Stomach smooth muscle (tissue), 2 donors: Measurements from ENCODE around the gene RPGRIP1L.
"Not testable (repeated sequence)": the region's sequence is repeated elsewhere in the genome, so short reads cannot be mapped to it uniquely, and the experiment has no call there.

Experiments used
- H3K27ac ChIP-seq: one replicate; pipeline ENCODE4 v1.7.0; 2013; ENCODE audit warnings: mild to moderate bottlenecking, low read length, inconsistent platforms
- H3K27me3 ChIP-seq, 2 donors: one replicate each; pipeline ENCODE4 v1.7.0; 2013; ENCODE audit warnings: low read length in 2 of 2; ENCODE audit not compliant: insufficient read depth in 2 of 2, control insufficient read depth in 1 of 2
- H3K36me3 ChIP-seq, 2 donors: one replicate each; pipeline ENCODE4 v1.7.0; 2013; ENCODE audit warnings: low read length in 2 of 2; ENCODE audit not compliant: control insufficient read depth in 2 of 2, insufficient read depth in 2 of 2
- H3K4me1 ChIP-seq: one replicate; pipeline ENCODE4 v1.7.0; 2013; ENCODE audit warnings: low read length; ENCODE audit not compliant: control insufficient read depth, insufficient read depth
- H3K4me3 ChIP-seq, 2 donors: one replicate each; pipeline ENCODE4 v1.7.0; 2013; ENCODE audit warnings: low read length in 2 of 2
- H3K9ac ChIP-seq, 2 donors: one replicate each; pipeline ENCODE4 v1.7.0; 2013; ENCODE audit warnings: low read length in 2 of 2, mild to moderate bottlenecking in 1 of 2
- H3K9me3 ChIP-seq, 2 donors: one replicate each; pipeline ENCODE4 v1.7.0; 2013; ENCODE audit warnings: low read length in 2 of 2; ENCODE audit not compliant: control insufficient read depth in 2 of 2
- donor health status: healthy.
- donor health status: Pancreatic carcinoma.

The RPGRIP1L gene

DNA sequence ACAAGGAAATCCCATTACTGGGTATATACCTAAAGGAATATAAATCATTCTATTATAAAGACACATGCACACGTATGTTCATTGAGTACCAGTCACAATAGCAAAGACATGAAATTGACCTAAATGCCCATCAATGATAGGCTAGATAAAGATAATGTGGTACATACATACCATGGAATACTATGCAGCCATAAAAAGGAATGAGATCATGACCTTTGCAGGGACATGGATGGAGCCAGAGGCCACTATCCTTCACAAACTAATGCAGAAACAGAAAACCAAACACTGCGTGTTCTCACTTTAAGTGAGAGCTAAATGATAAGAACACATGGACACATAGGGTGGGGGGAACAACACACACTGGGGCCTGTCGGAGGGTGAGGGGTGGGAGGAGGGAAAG, 18.3 kb downstream of the RPGRIP1L start:
- H3K36me3 ChIP-seq, H3K27ac ChIP-seq, H3K9ac ChIP-seq, H3K4me3 ChIP-seq, H3K4me1 ChIP-seq, H3K27me3 ChIP-seq, H3K9me3 ChIP-seq: not testable (repeated sequence)

- Histone ChIP-seq H3K27ac (no peak overlapping the region), H3K4me3 (no peak overlapping the region), H3K27me3 (no peaks in the 10 kb centered on the region), H3K36me3 (peaks cover 0 to 8% of the 10 kb centered on the region in 2 donors), H3K4me1 (no peaks in the 10 kb centered on the region), H3K9me3 (no peaks in the 10 kb centered on the region), H3K9ac (no peak overlapping the region)
These were observed 22.3 kb downstream of the RPGRIP1L start for GRCh38 chr16:53681354-53681753.

GRCh38 chr16:53680756-53681155, 22.9 kb downstream of the RPGRIP1L start:
- Histone ChIP-seq H3K36me3 (peaks cover 0 to 8% of the 10 kb centered on the region in 2 donors), H3K4me1 (no peaks in the 10 kb centered on the region), H3K9ac (no peak overlapping the region), H3K27me3 (no peaks in the 10 kb centered on the region), H3K27ac (no peak overlapping the region), H3K9me3 (no peaks in the 10 kb centered on the region), H3K4me3 (no peak overlapping the region)

GRCh38 chr16:53678756-53679343, 24.8 kb downstream of the RPGRIP1L start:
- H3K9me3 ChIP-seq, result no peaks in the 10 kb centered on the region
- H3K27me3 ChIP-seq, result no peaks in the 10 kb centered on the region
- H3K9ac ChIP-seq, result no peak overlapping the region
- no peaks in the 10 kb centered on the region for H3K4me1 ChIP-seq
- no peak overlapping the region for H3K4me3 ChIP-seq
- H3K36me3 ChIP-seq, result no peaks in the 10 kb centered on the region
- H3K27ac ChIP-seq, result no peak overlapping the region

DNA sequence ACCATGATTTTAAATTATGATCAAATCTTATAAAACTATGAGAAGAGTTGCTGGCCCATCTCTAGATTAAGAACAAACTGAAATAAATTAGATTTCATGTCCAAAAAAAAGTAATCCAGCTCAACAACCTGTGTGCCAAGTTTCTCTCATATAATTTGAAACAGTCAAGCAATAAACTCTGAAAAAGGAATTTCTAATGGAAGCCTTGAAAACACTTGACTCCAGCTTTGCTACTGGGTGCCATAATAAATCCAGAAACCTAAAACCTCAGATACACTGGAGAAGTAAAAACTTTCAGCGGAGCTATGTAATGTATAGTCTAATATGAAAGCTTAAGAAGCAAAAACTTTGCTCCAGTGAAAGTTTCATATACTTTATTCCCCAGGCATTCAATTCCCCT, 25.5 kb downstream of the RPGRIP1L start:
- Histone ChIP-seq H3K27me3 (no peaks in the 10 kb centered on the region), H3K27ac (no peak overlapping the region), H3K4me1 (no peaks in the 10 kb centered on the region), H3K9ac (no peak overlapping the region), H3K4me3 (no peak overlapping the region), H3K36me3 (no peaks in the 10 kb centered on the region), H3K9me3 (no peaks in the 10 kb centered on the region)

DNA sequence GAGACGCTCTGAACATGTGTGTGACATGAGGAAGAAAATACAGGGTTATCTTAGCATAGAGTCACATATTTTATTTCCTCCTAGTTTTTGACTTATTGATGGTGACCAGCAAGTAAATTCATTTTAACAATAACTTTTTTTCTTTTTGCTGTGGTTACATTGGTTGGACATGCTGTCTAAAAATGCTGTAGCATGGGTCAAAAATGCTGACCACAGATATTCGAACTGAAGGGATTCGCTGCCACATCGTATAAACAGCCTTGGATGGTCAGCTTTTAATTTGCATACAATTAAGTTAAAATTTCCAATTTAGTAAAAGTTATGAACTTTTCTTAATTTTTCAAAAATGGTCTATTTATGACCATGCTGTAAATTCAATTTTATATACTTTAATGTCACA, 30.5 kb downstream of the RPGRIP1L start:
- Histone ChIP-seq H3K9ac (no peak overlapping the region), H3K9me3 (no peaks in the 10 kb centered on the region), H3K4me3 (no peak overlapping the region), H3K4me1 (no peaks in the 10 kb centered on the region), H3K27ac (no peak overlapping the region), H3K36me3 (no peaks in the 10 kb centered on the region), H3K27me3 (no peaks in the 10 kb centered on the region)

DNA sequence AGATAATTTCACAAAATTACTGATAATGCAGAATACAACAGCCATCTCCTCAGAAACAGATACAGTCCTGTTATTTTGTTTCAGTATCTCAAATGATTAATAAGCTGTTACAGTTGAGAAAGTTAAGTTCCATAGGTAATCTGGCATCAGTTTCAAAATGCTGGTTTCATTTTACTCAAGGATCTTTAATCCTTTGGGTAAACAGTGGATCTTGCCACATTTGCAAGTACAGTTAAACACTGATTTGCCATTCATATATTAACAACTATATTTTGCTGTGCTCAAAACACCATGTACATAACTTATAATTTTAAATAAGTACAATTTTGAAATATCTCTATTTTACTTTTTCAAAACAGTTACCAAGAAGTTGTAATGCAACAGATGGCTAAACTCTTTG, 31.2 kb downstream of the RPGRIP1L start:
- no peak overlapping the region for H3K4me3 ChIP-seq
- no peaks in the 10 kb centered on the region for H3K27me3 ChIP-seq
- no peaks in the 10 kb centered on the region for H3K36me3 ChIP-seq
- no peaks in the 10 kb centered on the region for H3K9me3 ChIP-seq
- H3K4me1 ChIP-seq, result no peaks in the 10 kb centered on the region
- no peak overlapping the region for H3K9ac ChIP-seq
- H3K27ac ChIP-seq, result no peak overlapping the region

DNA sequence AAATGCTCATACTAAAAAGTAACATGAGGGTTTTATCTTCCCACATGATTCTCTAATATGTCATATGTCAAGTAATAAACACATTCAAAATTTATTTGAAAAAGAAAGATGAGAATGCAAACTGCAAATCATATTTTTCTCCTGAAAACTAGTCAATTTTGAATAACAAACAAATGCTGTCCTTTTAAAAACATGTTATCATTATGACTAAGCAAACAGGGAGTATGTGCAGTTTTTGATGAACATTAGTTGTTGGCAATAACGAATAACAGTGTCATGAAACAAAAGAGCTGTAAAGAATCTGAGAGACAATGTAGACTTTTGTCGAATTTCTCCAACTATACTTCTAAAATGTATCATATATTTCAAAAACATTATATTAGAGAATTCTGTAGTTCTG, 34.8 kb downstream of the RPGRIP1L start:
- Histone ChIP-seq H3K36me3 (no peaks in the 10 kb centered on the region), H3K27me3 (no peaks in the 10 kb centered on the region), H3K4me1 (no peaks in the 10 kb centered on the region), H3K4me3 (no peak overlapping the region), H3K27ac (no peak overlapping the region), H3K9me3 (no peaks in the 10 kb centered on the region), H3K9ac (no peak overlapping the region)

DNA sequence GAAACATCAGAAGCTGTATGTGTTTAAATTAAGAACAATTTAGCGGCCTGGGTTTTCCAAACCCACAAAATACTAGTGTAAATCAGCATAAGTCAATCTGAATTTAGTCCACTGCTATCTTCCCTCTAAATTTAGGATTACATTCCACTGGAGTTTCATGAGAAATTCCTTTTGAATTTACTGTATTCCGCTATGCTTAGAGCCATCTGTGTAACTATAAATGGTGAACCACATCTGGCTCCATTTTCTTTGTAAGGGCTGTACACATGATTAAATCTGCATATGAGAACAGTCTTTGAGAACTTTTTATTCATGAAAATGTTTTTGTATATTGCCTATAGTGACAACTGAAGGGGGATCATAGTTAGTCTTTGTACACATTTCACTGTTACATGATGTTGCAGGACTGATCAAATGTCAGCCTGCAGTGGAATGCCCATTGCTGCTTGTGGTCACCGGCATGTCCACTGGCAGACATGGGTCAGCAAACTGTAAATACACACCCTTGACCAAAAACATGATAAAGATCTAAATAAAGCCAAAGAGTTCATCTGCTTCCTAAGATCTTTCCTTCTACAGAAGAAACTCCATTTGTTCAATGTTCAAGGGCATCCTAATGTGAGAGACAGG, 36.8 kb downstream of the RPGRIP1L start:
- Histone ChIP-seq H3K9me3 (no peaks in the 10 kb centered on the region), H3K27ac (no peak overlapping the region), H3K4me3 (no peak overlapping the region), H3K4me1 (no peaks in the 10 kb centered on the region), H3K9ac (no peak overlapping the region), H3K27me3 (no peaks in the 10 kb centered on the region), H3K36me3 (no peaks in the 10 kb centered on the region)

DNA sequence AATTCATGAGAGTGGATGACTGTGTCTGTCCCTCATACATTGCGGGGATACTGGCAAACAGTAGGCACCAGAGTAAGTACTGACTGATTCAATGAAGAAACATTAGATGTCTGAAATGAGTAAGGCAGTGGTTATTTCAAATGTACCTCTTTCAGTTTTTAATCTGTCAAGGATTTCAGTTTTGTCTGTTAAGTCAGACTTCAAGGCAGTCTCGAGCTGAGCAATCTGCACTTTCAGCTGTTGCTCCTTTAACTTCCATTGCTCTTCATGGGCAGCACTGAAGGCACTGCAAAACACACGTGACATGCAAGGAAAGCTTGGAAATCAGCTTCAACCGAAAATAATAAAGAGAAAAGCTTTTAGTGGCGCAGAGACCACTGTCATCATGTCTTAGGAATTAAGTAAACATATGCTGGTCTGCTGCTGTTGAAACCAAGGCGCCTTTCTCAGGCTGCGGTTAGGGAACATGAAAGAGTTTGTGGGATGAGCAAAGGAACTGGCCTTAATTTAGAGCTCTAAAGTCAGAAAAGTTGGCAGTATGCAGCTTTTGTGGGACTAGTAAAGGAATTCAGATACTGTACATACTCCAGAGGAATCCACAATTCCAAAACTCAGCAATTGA, 38.8 kb downstream of the RPGRIP1L start:
- H3K4me3 ChIP-seq, result no peak overlapping the region
- H3K9ac ChIP-seq, result no peak overlapping the region
- H3K27ac ChIP-seq, result no peak overlapping the region
- no peaks in the 10 kb centered on the region for H3K4me1 ChIP-seq
- H3K27me3 ChIP-seq, result no peaks in the 10 kb centered on the region
- no peaks in the 10 kb centered on the region for H3K9me3 ChIP-seq
- no peaks in the 10 kb centered on the region for H3K36me3 ChIP-seq

DNA sequence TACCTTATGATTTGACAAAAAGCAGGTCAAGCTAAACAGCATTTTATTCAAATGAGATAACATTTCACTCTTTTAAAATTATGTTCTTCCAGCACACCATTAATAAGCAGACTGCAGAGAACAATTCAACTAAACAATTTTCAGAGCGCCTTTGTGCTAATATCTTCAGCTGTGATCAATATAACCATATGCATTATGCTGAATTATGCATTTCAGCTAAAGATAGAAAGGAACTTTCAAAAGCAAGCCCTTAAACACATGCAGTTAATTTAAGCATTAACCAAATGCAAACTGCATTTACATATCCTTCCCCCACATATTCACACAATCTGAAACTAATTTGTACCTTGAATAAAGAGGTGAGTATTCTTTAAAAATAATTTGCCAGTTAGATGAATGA, 41.6 kb downstream of the RPGRIP1L start:
- H3K4me3 ChIP-seq, result no peak overlapping the region
- no peaks in the 10 kb centered on the region for H3K36me3 ChIP-seq
- no peaks in the 10 kb centered on the region for H3K27me3 ChIP-seq
- no peaks in the 10 kb centered on the region for H3K9me3 ChIP-seq
- no peak overlapping the region for H3K27ac ChIP-seq
- H3K4me1 ChIP-seq, result no peaks in the 10 kb centered on the region
- H3K9ac ChIP-seq, result no peak overlapping the region
